Vagina (tissue), 2 donors: ENCODE data around the gene MED17. TPM values are rescaled to one million over a fixed set of nuclear protein-coding genes. Genes with fewer than 3 reads are reported as not detected.

Source experiments
- DNase-seq, 2 donors: peaks; one replicate each; pipeline ENCODE4 v3.0.0-alpha.2; 2017; ENCODE audit errors: extremely low spot score in 2 of 2
- H3K27ac ChIP-seq: fragments of 200-600 bp; sonication (generic); one replicate; pipeline ENCODE4 v1.5.1; 2019
- H3K27me3 ChIP-seq: fragments of 200-600 bp; sonication (generic); one replicate; pipeline ENCODE4 v1.5.1; 2019
- H3K36me3 ChIP-seq, 2 donors: fragments of 200-600 bp; sonication (generic); one replicate each; pipeline ENCODE4 v1.5.1; 2017 to 2019
- H3K4me1 ChIP-seq: fragments of 200-600 bp; sonication (generic); one replicate; pipeline ENCODE4 v1.5.1; 2019
- H3K4me3 ChIP-seq, 2 donors: fragments of 200-600 bp; sonication (generic); 1 replicate in 1 of 2; 2 replicates in 1 of 2; pipeline ENCODE4 v1.5.1; 2016 to 2019
- H3K9me3 ChIP-seq: fragments of 200-600 bp; sonication (generic); one replicate; pipeline ENCODE4 v1.5.1; 2019
- POLR2A ChIP-seq, 2 donors: fragments of 450-650 bp; IDR thresholded peaks; one replicate each; pipeline ENCODE4 v1.6.1; 2017; ENCODE audit warnings: antibody characterized with exemption in 2 of 2, mild to moderate bottlenecking in 2 of 2, moderate library complexity in 2 of 2
- POLR2AphosphoS5 ChIP-seq, 2 donors: sonication (generic); formaldehyde crosslinking; IDR thresholded peaks; one replicate each; pipeline ENCODE4 v1.9.0; 2017; ENCODE audit warnings: antibody characterized with exemption in 2 of 2, mild to moderate bottlenecking in 2 of 2, low read depth in 1 of 2; ENCODE audit not compliant: insufficient read depth in 1 of 2
- intact Hi-C: fragments of 100-400 bp; cut with DNase I; formaldehyde crosslinking; loops from one replicate; pipeline ENCODE4 v1.15.1; 2023
- total RNA-seq: library from RNA; depleted of rRNA; stranded (reverse); fragments of >200 nt; gene quantifications from one replicate; pipeline ENCODE4 v1.2.3, GENCODE V29; 2016
- TF ChIP-seq, protein P1 (sequence below), 3 experiments: fragments of 450-650 bp in 2 of 3; fragments of 200-600 bp in 1 of 3; sonication (generic) in 1 of 3; IDR thresholded peaks; one replicate each; pipeline ENCODE4 v1.5.1; 2017 to 2019; ENCODE audit warnings: antibody characterized with exemption in 3 of 3, mild to moderate bottlenecking in 2 of 3, moderate library complexity in 2 of 3

The MED17 gene
- total RNA-seq, 1 donor from 2014 or later, result 29.0 TPM

DNA sequence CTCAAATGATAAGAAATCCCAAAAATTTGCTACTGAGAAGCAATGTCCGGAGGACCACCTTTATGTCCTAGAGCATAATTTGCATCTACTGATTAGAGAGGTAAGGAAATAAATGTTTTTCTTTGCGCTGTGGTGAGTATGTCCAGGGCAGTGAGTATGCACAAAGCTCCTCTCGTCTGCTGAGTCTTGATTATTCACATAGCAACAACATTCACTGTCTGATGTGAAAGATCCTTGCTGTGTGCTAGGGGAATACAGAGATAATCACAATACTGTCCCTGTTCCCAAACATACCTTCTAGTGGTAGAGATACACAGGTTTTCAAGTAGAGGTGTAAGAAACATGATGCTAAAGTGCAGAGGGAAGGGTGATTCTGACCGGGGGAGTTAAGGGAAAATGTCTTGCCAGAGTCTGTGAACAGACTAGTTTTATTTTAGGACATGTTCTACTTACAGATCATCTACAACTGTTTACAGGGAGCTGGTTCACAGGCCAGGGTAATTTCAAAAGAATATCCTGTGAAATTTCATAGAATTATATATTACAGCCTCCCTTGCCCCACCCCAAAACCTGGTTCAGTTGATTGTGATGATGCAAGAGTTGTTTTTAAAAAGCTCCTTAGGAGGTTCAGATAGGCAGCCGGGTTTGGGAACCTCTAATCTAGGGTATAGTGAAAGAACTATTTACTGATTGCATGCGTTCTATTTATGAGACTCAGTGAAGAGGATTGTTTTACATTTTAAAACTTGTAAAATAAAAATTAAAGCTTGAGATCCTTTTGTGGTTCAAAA is 12.6 kb downstream of the MED17 start:
- DNase-seq, result no peak
- peaks cover 0 to 79% of the 10 kb centered on the region in 2 donors for H3K36me3 ChIP-seq
- no peak overlapping the region for H3K4me3 ChIP-seq
- no peaks in the 10 kb centered on the region for H3K4me1 ChIP-seq
- no peaks in the 10 kb centered on the region for H3K27me3 ChIP-seq
- intact Hi-C loops, result no loop called here
- TF ChIP-seq POLR2A (IDR thresholded peaks at IDR 0.05) (no peak), POLR2AphosphoS5 (IDR thresholded peaks at IDR 0.05; ENCODE audit: insufficient read depth in 1 of 2, low read depth in 1 of 2) (no peak)
- TF ChIP-seq, protein P1, sequence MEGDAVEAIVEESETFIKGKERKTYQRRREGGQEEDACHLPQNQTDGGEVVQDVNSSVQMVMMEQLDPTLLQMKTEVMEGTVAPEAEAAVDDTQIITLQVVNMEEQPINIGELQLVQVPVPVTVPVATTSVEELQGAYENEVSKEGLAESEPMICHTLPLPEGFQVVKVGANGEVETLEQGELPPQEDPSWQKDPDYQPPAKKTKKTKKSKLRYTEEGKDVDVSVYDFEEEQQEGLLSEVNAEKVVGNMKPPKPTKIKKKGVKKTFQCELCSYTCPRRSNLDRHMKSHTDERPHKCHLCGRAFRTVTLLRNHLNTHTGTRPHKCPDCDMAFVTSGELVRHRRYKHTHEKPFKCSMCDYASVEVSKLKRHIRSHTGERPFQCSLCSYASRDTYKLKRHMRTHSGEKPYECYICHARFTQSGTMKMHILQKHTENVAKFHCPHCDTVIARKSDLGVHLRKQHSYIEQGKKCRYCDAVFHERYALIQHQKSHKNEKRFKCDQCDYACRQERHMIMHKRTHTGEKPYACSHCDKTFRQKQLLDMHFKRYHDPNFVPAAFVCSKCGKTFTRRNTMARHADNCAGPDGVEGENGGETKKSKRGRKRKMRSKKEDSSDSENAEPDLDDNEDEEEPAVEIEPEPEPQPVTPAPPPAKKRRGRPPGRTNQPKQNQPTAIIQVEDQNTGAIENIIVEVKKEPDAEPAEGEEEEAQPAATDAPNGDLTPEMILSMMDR (IDR thresholded peaks at IDR 0.05), result no peak
- no peaks in the 10 kb centered on the region for H3K9me3 ChIP-seq
- no peak overlapping the region for H3K27ac ChIP-seq

DNA sequence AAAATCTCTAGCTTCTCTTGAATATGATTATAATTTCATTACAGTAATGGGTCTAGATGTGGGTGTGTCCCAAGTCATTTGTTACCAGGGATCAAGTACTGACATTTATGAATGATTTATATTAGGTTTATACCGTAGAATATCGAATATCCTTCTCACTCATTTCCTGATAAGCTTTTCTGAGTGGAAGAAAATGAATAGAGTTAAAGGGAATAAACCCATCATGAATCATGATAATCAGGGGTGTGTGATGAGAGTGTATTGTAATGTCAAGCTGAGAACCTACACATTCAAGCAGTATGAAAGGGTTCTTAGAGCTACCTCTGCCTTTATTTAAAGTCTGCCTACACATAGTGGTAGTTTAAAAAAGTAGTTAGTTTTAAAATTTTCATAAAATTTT is 17.3 kb downstream of the MED17 start:
- no peak overlapping the region for H3K27ac ChIP-seq
- no peak for DNase-seq
- H3K4me1 ChIP-seq, result no peaks in the 10 kb centered on the region
- no peak overlapping the region for H3K4me3 ChIP-seq
- intact Hi-C loops, result no loop called here
- TF ChIP-seq, protein P1 (IDR thresholded peaks at IDR 0.05), result no peak
- TF ChIP-seq POLR2A (IDR thresholded peaks at IDR 0.05), result no peak
- no peak for TF ChIP-seq POLR2AphosphoS5 (IDR thresholded peaks at IDR 0.05; ENCODE audit: insufficient read depth in 1 of 2, low read depth in 1 of 2)
- no peaks in the 10 kb centered on the region for H3K27me3 ChIP-seq
- no peaks in the 10 kb centered on the region for H3K9me3 ChIP-seq
- H3K36me3 ChIP-seq, result peaks cover 0 to 74% of the 10 kb centered on the region in 2 donors

DNA sequence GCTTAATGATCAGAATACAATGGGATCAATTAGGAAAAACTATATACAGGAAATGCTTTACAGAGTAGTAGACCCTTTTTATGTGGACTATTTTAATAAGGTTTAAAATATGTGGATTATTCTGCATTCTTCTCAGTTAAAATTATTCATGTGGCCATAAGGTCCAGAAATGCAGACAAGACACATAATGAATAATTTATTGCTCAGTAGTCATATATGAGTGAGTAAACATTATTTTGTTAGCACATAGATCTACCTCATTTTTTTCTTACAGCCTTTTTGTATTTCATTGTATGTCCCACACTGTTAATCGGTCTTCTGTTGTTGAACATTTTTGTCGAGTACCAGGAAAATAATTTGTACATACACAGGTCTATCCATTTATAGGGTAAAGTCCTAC is 20.8 kb downstream of the MED17 start:
- no peak for DNase-seq
- Histone ChIP-seq H3K27me3 (no peaks in the 10 kb centered on the region), H3K27ac (no peak overlapping the region), H3K4me1 (no peaks in the 10 kb centered on the region), H3K9me3 (no peaks in the 10 kb centered on the region), H3K4me3 (no peak overlapping the region), H3K36me3 (peaks cover 0 to 69% of the 10 kb centered on the region in 2 donors)
- intact Hi-C loops, result no loop called here
- TF ChIP-seq, protein P1 (IDR thresholded peaks at IDR 0.05), result no peak
- no peak for TF ChIP-seq POLR2AphosphoS5 (IDR thresholded peaks at IDR 0.05; ENCODE audit: insufficient read depth in 1 of 2, low read depth in 1 of 2)
- no peak for TF ChIP-seq POLR2A (IDR thresholded peaks at IDR 0.05)

DNA sequence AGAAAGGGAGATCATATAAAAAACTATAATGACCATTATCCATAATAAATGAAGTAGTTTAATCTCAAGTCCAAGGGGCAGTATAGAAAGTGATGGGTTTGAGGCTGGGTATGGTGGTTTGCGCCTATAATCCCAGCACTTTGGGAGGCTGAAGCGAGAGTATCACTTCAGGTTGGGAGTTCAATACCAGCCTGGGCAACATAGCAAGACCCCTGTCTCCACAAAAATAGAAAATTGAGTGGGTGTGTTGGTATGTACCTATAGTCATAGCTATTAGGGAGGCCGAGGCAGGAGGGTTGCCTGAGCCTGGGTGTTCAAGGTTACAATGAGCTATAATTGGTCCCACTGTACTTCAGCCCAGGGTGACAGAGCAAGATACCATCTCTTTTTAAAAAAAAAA is 23.9 kb downstream of the MED17 start:
- no peaks in the 10 kb centered on the region for H3K4me1 ChIP-seq
- intact Hi-C loops, result no loop called here
- peaks cover 0 to 74% of the 10 kb centered on the region in 2 donors for H3K36me3 ChIP-seq
- H3K27ac ChIP-seq, result no peak overlapping the region
- no peaks in the 10 kb centered on the region for H3K27me3 ChIP-seq
- TF ChIP-seq POLR2A (IDR thresholded peaks at IDR 0.05), result no peak
- TF ChIP-seq POLR2AphosphoS5 (IDR thresholded peaks at IDR 0.05; ENCODE audit: insufficient read depth in 1 of 2, low read depth in 1 of 2), result no peak
- TF ChIP-seq, protein P1 (IDR thresholded peaks at IDR 0.05), result no peak
- no peaks in the 10 kb centered on the region for H3K9me3 ChIP-seq
- no peak overlapping the region for H3K4me3 ChIP-seq
- DNase-seq, result no peak

DNA sequence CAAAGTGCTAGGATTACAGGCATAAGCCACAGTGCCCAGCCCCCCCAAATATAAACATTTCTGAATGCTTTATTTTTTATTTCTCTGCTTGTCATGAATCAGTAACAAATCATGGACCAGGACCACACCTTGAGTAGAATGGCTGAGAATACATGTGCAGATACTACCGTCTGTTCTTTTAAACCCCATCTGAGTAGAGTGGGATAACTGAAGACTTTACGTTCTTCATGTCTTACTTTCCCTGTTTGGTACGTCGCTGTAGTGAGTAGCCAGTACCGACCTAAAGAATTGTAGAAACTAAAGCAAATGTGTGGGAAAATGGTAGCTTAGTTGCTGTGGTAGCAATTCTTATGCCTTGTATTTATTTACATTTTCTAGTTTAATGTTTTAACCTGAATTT is 29.9 kb downstream of the MED17 start:
- intact Hi-C loops, result no loop called here
- H3K27me3 ChIP-seq, result no peaks in the 10 kb centered on the region
- H3K9me3 ChIP-seq, result no peaks in the 10 kb centered on the region
- H3K4me1 ChIP-seq, result no peaks in the 10 kb centered on the region
- TF ChIP-seq POLR2A (IDR thresholded peaks at IDR 0.05) (no peak), POLR2AphosphoS5 (IDR thresholded peaks at IDR 0.05; ENCODE audit: insufficient read depth in 1 of 2, low read depth in 1 of 2) (no peak)
- no peak overlapping the region for H3K27ac ChIP-seq
- H3K36me3 ChIP-seq, result peaks cover 0 to 55% of the 10 kb centered on the region in 2 donors
- no peak overlapping the region for H3K4me3 ChIP-seq
- no peak for DNase-seq
